HG02798 (cell line): ENCODE data around the gene IL22RA1.

ENCODE experiments used
- ATAC-seq: cut with Tn5 transposase; IDR thresholded peaks from one replicate; pipeline ENCODE4 v1.9.1; 2021; ENCODE audit warnings: mild to moderate bottlenecking; ENCODE audit not compliant: unreplicated experiment, poor library complexity

Gene IL22RA1

DNA sequence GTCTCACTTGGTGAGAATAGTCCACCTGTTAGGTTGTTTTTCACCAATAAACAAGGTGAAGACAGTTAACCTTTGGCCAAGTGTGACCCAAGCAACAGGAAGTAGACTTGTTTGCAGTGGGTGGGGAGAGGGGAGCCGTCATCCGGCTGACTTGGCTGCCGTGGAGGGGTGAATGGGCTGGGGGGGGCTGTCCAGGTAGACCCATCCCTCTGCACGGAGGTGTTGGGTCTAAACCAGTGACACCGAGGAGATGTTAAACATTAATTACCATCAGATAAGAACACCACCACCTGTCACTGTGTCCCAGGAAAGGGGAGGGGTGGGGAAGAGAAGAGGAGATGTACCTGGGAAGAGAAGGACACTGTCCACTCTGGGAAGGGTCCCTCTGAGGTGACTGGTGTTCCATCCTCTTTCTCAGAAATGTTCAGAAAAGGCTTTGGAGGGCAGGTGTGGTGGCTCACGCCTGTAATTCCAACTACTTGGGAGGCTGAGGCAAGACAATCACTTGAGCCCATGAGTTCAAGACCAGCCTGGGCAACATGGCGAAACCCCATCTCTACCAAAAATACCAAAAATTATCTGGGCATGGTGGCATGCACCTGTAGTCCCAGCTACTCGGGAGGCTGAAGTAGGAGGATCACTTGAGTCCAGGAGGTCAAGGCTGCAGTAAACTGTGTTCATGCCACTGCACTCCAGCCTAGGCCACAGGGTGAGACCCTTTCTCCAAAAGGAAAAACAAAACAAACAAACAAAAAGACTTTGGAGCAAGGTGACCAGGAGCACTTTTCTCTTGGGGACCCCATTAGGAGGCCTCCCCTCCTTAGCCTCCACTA lies 24.3 kb downstream of the IL22RA1 start:
- ATAC-seq = no peak

DNA sequence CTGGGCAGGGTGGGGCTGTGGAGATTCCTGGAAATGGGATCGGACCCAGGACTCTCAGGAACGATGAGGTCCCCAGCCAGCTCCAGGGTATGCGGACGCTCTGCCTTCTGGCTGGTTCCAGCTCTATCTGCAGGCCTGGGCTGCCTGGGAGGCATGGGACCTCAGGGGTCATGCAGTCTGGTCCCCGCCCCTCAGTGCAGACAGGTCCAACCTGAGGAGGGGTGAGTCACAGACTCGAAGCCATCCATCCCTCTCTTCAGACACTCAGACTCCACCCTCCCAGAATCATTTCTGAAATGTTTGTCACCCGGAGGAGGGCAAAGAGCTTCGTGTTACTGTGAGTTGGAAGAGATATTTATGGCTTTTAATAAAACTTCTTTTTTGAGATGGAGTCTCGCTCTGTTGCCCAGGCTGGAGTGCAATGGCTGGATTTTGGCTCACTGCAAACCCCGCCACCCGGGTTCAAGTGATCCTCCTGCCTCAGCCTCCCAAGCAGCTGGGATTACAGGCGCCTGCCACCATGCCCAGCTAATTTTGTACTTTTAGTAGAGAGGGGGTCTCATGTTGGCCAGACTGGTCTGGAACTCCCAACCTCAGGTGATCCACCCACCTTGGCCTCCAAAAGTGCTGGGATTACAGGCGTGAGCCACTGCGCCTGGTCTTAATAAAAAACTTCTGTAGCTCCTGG lies 25.1 kb downstream of the IL22RA1 start:
- no peak for ATAC-seq

DNA sequence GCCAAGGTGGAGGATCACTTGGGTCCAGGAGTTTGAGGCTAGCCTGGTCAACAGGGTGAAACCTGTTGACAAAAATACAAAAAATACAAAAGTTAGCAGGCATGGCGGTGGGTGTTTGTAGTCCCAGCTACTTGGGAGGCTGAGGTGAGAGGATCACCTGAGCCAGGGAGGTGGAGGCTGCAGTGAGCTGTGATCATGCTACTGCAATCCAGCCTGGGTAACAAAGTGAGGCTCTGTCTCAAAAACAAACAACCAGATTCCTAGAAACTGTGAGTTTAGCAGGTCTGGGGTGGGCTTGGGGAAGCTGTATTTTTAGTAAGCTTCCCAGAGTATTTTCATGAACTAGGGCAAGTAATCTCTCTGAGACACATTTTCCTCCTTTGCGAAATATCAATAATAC lies 25.8 kb downstream of the IL22RA1 start:
- ATAC-seq = no peak

DNA sequence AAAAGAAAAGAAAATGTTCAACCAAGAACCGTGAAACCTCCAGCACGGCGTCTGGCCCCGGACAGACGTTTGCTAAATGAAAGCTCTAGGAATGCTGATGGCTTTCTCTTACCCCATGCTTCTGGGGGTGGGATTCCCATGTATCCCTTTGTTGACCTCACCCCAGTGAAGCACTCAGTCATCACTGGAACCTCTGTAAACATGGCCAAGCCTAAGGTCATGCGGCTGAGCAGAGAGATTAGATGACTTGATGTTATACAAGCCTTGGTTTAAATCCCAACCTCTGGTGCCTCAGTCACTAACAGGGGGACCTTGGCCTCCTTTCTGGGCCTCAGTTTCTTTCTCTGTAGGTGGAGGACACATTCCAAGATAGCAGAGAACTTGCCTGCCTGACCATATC lies 28.2 kb downstream of the IL22RA1 start:
- no peak for ATAC-seq

DNA sequence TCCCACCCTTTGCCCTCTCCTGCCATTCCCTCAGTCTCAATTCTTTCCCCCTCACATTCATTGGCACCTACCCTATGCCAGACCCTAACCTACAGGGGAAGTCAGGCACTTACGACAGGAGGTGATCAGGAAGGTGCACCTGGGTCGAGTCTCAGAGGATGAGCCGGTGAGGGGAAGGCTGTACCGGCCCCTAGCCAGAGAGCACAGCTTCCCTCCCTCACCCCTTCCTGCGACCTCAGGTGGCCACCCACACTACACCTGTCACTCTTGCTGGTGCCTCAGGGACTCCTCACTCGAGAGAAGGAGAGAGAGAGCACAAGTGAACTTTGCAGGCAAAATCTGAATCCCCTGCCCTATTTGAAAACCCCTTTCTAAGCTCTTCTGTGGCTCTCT lies 29.3 kb downstream of the IL22RA1 start:
- ATAC-seq = no peak

DNA sequence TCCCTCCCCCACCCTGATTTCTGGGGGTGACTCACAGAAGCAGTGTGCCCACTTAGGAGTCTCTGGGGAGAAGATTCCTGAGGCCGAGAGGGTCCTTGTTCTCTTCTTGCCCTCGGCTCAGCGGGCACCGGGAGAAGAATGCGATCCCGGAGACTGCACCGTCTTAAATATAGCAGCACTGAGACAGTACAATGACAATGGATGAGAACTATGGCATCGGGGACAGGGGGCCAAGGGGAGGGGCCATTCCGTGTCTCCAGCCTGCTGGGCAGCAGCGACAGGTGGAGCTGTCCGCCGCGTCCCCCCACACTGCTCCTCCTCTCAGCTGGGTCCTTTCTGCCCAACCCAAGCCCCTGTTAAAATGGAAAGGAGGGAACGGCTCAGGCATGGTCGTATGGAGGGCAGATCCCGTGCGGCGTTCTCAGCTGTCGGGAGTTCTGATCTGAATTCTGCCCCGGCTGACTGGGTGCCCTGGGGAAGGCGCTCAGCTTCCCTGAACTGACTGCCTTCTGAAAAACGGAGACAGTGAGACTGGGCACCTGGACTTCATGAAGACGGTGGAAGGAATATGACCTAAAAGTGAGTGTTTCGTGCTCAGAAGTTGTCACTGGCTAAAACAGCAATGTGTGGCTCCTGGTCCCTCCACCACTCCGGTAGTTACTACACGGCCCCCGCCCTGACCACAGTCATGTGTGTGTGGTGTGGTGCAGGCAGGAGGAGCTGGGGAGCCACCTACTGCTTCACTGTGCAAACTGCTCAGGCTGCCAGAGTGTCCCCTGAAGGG lies 30.8 kb downstream of the IL22RA1 start, which contains the start of gene MYOM3:
Gene MYOM3, minus strand, starts transcription at position 140 of the 784 bp plus-strand sequence. CDS start 3,499 bp downstream, outside the sequence.
- no peak for ATAC-seq

DNA sequence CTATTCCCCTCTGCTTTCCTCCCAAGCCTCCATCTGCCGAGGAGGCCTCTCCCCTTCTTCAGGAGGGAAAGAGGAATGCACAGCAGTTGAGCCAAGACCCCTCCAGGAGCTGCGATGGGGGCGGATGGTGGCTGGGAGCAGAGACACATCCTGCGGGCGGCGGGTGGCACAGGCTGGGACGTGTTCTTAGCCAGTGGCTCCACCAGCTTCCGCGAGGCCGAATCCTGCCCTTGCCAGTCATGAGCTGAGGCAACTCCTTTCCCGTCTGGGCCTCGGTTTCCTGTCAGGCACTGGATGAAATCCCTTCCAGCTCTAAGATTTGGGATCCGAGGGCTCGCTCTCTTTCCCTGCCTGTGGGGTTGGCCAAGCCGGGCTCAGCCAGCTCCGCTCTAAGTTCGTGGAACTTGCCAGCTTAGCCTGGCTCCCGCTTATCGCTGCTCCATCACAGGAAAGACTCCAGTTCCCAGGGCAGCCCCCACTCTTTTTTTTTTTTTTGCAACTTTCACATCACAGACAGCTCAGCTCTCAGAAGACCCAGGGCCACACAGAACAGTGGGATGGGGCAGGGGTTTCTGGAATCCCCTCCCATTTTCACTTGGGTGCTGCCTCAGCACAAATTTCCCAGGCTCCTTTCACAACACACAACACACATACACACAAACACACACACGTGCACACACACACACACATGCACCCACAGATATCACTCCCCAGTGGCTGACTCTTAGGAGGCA lies 31.5 kb downstream of the IL22RA1 start:
- no peak for ATAC-seq

DNA sequence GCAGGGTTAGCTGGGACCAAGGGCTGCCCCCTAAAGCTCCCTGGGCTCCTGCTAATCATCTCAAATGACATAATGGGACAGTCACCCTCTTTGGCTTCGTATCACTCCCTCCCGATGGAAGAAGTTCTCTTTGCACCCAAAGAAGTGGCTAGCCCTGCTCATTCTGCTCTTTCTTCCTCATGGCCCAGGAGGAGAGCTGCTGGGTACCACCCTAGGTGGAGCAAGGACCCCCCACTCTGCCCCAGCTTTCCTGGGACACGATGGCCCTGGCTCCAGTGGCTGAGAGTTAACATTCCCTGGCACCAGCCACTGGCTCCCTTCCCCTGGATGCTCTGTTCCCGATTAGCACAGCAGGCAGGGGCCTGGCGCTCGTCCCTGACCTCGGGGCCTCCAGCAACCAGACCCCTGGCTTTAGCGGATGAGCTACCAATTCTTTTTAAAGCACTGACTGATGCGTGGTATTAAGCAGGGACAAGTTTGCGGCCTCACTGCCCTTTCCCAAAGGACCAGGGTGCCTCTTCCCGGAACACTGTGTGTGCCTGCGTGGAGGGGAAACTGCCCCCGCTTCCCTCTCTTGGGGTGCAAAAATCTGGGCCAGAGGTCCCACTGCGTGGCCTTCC lies 32.2 kb downstream of the IL22RA1 start:
- ATAC-seq = no peak

DNA sequence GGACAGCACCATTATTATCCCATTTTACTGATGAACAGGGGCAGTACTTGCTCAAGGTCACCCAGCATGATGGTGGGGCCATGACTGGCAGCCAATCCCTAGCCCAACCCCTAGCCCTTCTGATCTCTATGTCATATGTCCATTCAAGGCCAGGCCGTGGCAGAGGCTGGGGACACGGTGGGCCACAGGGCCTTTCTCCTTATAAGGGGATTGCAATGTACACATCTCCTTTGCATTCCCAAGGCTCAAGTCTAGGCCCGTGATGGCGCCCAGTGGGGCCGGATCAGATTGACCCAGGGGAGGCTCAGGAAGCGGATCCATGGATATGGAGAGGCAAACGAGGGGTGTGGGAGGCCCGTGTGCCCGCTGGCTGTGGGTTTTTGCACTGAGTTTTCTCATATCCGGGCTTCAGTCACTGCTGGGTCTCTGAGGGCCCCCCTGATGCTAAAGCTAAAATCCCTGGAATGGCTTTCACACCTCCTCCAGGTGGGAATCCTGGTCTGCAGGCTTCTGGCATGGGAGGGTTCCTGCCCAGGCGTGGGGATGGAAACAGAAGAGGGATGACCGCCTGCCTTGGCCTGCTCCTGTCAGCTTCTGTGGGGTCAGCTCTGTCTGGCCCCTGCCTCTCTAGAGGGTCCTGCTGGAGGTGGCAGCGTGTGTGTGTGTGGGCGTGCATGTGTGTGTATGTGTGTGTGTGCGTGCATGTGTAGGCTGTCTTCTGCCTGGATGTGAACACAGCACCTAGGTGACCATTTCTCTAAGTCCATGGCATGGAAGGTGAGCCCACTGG lies 33.1 kb downstream of the IL22RA1 start:
- no peak for ATAC-seq

DNA sequence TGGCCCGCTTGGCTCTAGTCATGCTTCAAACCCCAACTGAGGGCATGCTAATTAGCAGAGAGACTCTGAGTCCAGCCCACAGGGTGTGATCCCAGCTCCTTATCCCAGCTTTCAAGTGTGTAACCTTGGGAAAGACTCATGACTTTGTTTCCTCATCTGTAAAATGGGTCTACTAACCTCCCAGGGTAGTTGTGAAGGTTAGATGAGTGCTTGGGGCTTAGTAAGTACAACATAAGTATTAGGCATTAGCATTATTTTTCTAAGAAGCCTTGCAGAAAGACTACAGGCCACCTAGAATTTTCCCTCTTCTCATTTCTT lies 33.8 kb downstream of the IL22RA1 start:
- ATAC-seq = no peak

DNA sequence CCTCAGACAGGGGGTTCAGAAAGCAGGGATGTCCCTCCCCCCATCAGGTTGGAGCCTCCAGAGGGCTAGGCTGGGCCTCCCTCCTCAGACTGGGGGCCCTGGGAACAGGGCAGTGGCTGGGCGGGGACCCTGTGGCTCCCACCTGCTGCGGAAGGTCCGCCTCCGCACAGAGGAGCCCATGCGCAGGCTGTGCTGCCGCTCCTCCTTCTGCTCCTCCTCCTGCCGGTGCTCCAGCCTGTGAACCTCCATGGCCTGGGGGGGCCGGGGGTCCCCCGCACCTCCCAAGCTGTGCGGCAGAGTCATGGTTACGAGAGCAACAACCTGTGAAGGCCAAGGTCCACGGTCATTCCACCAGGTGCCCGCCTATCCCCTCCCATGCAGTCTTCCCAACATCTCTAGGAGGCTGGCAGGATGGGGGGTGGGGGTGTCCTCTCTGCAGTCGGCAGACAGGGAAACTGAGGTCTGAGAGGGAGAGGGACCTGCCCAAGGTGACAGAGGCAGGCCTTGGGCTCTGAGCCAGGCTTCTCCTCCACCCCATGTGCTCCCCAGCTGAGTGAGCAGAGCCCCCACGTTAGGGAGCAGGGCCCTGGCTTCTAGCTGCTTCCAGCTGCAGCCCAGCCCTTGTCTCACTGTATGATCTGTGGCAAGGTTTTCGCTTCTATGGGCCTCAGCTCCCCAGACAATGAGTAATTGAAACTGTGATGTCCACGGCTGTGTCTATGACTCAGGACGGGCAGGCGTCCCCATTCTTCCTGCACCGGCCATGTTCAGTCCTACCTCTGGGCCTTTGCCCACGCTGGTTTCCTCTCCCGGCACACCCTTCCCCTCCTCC lies 34.4 kb downstream of the IL22RA1 start:
- ATAC-seq = no peak

DNA sequence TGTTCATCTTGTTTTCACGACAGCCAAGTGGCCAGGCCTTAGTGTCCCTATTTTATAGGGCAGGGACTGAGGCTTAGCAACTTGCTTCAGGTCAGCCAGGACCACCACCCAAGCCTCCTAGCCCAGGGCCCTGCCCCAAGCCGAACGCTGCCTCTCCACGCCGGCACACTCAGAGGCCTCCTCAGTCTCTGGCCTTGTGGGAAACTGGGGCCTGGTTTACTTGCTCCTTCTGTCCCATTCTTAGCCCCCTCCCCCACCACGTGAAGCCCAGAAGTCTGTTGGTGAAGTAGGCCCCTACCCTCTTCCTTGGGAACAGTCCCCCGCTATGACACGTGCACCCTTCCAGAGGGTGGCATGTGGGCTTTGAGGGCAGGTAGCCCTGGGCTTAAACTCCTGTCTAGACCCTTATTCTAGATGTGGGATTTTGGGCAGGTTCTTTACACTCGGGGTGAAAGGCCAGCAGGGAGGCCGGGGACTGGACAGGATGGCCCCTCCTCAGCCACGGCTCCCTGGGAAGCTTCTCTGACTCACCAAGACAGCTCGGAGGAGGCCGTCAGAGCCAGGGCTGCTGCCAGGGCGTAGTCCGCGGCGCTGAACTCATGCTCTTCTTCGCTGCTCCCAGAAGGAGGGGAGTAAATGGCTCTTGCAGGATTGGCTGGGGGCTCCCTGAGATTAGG lies 35.3 kb downstream of the IL22RA1 start:
- no peak for ATAC-seq

DNA sequence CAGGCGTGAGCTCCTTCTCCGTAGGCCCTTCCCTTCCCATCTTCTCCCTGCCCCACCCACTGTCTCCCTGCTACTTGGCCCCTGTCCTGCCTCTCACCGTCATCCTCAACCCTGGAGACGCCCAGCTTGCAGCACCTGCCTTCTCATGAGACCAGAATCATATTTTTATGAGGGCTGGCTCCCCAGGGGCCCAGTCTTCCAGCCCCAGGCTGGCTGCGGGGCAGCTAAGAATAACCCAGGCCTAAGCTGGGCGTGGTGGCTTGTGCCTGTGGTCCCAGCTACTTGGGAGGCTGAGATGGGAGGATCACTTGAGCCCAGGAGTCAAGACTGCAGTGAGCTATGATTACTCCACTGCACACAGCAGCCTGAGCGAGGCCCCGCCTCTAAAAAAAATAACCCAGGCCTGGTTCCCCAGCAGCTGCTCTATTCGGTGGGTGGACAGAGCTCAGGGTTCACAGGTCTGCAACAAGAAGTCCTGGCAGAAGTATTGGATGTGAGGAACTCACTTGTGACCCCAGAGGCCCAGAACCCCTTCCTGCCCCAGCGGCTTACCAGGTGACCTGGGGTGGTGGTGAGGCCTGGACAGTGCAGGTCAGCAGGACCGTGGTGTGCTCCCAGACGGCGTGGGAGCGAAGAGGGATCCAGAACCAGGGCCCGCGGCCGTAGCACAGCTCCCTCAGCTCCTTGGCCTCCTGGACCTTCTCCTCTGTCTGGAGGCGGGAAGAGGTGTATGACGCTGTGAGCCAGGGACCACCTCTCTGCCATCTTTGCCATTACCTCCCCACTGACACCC lies 37.4 kb downstream of the IL22RA1 start:
- ATAC-seq = no peak

DNA sequence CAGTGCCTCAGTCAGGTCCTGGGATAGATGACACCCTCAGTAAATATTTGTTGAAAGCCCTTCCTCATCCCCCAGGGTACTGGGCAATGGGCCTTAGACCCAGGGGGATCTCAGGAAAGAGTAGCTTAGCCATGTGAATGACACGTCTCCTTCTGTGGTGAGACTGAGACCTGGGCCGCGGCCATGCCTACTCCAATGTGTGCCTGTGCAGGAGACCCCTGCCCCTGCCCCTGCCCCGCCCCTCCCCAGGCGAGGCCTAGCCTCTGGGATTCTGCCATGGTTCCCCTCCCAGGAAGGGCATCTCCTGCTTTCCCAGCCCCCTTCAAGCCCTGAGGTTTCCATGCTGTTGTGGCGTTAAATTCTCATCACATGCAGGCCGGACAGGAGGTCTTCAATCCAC lies 38.1 kb downstream of the IL22RA1 start:
- ATAC-seq = no peak

DNA sequence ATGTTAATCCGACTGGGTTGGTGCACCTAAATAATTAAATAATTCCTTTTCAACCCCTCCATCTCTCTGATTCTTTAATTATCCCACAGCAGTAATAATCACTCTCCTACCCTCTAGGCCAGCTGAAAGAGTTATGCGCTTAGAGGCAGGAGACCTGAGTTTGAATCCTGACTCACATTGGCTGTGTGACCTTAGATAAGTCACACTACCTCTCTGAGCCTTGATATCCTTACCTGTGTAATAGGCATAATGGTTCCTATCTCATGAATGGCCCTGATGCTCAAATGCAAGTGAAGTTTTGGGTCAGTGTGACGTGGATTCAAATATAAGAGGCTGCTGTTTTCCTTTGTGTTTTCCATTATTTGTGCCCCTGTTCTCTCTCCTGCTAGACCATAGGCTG lies 39.1 kb downstream of the IL22RA1 start:
- no peak for ATAC-seq

DNA sequence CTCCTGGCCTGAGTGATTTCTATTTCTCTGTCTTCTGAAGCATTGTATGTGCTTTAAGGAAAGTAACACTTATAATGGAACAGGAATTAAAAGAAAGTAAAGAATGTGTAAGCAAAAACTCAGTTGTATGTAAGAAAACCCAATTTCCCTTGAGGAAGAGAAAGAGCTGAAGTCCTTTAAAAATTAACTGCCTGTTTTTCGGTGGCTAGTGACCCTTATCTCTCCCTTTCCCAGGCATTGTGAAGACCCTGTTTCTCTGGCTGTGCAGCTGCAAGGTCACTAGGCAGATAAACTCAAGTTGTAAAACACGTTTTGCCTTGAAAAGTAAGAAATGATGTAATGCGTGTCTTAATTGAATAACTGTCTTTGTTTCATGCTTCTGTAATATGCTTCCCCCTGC lies 39.5 kb downstream of the IL22RA1 start:
- ATAC-seq = no peak

DNA sequence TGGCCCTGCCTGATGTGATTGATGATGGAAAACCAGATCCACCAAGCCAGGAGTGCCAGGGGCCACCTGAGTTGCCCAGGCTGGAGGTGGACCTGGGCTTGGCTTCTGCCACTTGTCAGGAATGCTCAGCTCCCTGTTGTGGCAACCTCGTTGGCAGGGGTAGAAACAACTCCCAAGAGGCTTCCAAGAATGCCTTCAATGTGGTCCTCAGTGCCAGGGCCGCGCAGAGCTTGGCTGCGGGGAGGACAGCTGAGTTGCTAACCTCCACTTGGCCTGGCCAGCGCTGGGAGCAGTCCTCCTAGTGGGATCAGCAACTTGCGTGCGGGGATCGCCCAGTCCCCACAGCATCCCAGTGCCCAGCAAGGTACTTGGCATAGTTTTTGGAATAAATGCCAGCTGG lies 40.0 kb downstream of the IL22RA1 start:
- ATAC-seq = no peak
